HG02981 (cell line): ENCODE measurements around the gene TMEM79.

ENCODE experiments used
- ATAC-seq: cut with Tn5 transposase; IDR thresholded peaks from one replicate; pipeline ENCODE4 v1.9.1; 2021; ENCODE audit warnings: mild to moderate bottlenecking, moderate library complexity; ENCODE audit not compliant: unreplicated experiment

The TMEM79 gene

GRCh38 chr1:156262461-156263287, 21.5 kb upstream of the TMEM79 start:
- ATAC-seq = no peak

- no peak for ATAC-seq
These were observed 20.9 kb upstream of the TMEM79 start for GRCh38 chr1:156263288-156263655.

GRCh38 chr1:156266051-156266450, 18.1 kb upstream of the TMEM79 start:
- ATAC-seq = no peak

- ATAC-seq = no peak
These were observed 15.8 kb upstream of the TMEM79 start for GRCh38 chr1:156268336-156268735.

- ATAC-seq = no peak
These were observed 13.8 kb upstream of the TMEM79 start for GRCh38 chr1:156270314-156270713.

GRCh38 chr1:156276532-156276931, 7.6 kb upstream of the TMEM79 start:
- no peak for ATAC-seq

GRCh38 chr1:156276966-156277381, 7.2 kb upstream of the TMEM79 start:
- ATAC-seq = no peak

- ATAC-seq = no peak
These were observed 4.3 kb upstream of the TMEM79 start for GRCh38 chr1:156279837-156280236.

- peak; percentile 37 for ATAC-seq
These were observed 2.8 kb upstream of the TMEM79 start for GRCh38 chr1:156281281-156281680.

GRCh38 chr1:156281693-156282478, 2.2 kb upstream of the TMEM79 start:
- peak; percentile 3 for ATAC-seq

GRCh38 chr1:156282479-156283222, 1.5 kb upstream of the TMEM79 start, which contains the start of gene SMG5:
Gene SMG5, minus strand, starts transcription at chr1:156282825. Its CDS starts 145 bp downstream, at chr1:156282680.
- ATAC-seq = peak; percentile 78

GRCh38 chr1:156283521-156283920, 604 bp upstream of the TMEM79 start:
- no peak for ATAC-seq

GRCh38 chr1:156284757-156285156, 632 bp downstream of the TMEM79 start:
- ATAC-seq = no peak

GRCh38 chr1:156285437-156285836, 1.3 kb downstream of the TMEM79 start:
- ATAC-seq = no peak

- no peak for ATAC-seq
These were observed 1.9 kb downstream of the TMEM79 start for GRCh38 chr1:156286061-156286460.

- ATAC-seq = no peak
These were observed 5.7 kb downstream of the TMEM79 start for GRCh38 chr1:156289857-156290256.

- no peak for ATAC-seq
These were observed 7.3 kb downstream of the TMEM79 start for GRCh38 chr1:156291226-156292061.

- no peak for ATAC-seq
These were observed 8.9 kb downstream of the TMEM79 start for GRCh38 chr1:156293098-156293434.

GRCh38 chr1:156293895-156294294, 9.8 kb downstream of the TMEM79 start:
- no peak for ATAC-seq

GRCh38 chr1:156295391-156295947, 11.3 kb downstream of the TMEM79 start, which contains the start of gene GLMP:
Gene GLMP, minus strand, starts transcription at chr1:156295679. Its CDS starts 34 bp downstream, at chr1:156295645.
- no peak for ATAC-seq
